ENCODE data around the gene GRAMD4.
A peak's percentile ranks its signal among the peaks of the same experiment; 100 is the strongest.

GRAMD4 gene

DNA sequence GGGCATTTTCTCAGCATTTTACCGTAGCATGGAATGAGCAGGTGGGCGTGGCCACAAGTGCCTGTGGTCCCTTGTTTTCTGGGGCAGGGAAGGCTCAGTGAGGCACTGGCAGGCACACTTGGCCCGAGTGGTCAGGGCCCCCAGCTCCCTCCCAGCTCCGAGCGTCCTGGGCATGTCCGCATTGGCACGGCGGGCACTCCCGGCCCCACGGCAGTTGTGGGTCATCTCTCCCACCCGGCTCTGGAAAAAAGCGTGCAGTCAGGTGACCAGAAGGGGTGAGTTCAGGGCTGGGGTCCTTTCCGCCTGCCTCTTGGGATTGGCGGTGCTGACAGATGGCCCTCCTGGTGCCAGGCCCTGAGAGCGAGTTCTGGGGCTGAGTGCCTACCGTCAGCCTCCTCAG, 55.8 kb downstream of the GRAMD4 start:
- H3K27ac ChIP-seq, result peak overlapping the region in 2 of 21 experiments; percentile 14 to 49
- H3K4me3 ChIP-seq, result no peak overlapping the region

- no peak overlapping the region for H3K4me3 ChIP-seq
Measured at GRCh38 chr22:46676479-46676878, 56.3 kb downstream of the GRAMD4 start.

GRCh38 chr22:46676881-46677280, 56.7 kb downstream of the GRAMD4 start:
- Histone ChIP-seq H3K27ac (peak overlapping the region in 1 of 21 experiments; percentile 49), H3K4me3 (no peak overlapping the region)

More at GRCh38 chr22:46676479-46676878, 56.3 kb downstream of the GRAMD4 start:
- peak overlapping the region in 1 of 21 experiments; percentile 49 for H3K27ac ChIP-seq

GRCh38 chr22:46677323-46678002, 57.3 kb downstream of the GRAMD4 start:
- Histone ChIP-seq H3K27ac (peak overlapping the region in 3 of 21 experiments; percentile 6 to 73 (median 19)), H3K4me3 (no peak overlapping the region)

DNA sequence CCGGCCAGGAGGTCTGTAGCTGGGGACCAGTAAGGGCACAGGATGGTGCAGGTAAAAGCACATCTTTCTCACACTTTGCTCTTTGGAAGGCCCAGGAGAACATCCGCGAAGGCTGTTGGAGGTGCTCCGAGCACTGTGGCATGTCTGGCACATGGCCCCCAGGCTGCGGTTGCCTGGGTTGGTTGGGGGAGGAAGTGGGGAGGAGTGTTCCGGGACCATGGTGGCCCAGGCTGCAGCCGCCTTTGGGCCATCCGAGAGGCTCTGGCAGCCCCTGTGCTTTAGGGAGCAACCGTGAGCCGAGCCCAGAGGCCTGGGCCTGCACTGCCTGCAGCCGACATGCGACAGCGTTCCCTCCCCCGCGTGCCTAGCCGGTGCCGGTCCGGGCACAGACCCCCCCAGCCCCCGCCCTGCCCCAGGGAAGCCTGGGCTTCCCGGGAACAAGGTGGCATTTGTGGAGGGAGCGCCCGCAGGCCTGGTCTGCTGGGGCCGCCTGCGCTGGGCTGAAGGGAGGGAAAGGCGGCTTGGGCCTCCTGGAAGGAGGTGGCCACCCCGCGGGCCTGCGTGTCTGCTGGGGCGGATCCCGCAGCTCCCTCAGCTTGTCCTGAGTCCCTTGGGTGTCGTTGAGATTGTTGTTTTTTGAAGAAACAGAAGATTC, 57.9 kb downstream of the GRAMD4 start:
- Histone ChIP-seq H3K27ac (peak overlapping the region in 4 of 21 experiments; percentile 6 to 73 (median 30)), H3K4me3 (no peak overlapping the region)

GRCh38 chr22:46678785-46679700, 58.9 kb downstream of the GRAMD4 start:
- H3K4me3 ChIP-seq, result no peak overlapping the region
- peak overlapping the region in 12 of 21 experiments; percentile 3 to 73 (median 42) for H3K27ac ChIP-seq

GRCh38 chr22:46679706-46680269, 59.6 kb downstream of the GRAMD4 start:
- no peak overlapping the region for H3K4me3 ChIP-seq
- peak overlapping the region in 16 of 21 experiments; percentile 3 to 78 (median 50) for H3K27ac ChIP-seq

GRCh38 chr22:46681010-46681409, 60.8 kb downstream of the GRAMD4 start:
- Histone ChIP-seq H3K27ac (no peak overlapping the region), H3K4me3 (no peak overlapping the region)

DNA sequence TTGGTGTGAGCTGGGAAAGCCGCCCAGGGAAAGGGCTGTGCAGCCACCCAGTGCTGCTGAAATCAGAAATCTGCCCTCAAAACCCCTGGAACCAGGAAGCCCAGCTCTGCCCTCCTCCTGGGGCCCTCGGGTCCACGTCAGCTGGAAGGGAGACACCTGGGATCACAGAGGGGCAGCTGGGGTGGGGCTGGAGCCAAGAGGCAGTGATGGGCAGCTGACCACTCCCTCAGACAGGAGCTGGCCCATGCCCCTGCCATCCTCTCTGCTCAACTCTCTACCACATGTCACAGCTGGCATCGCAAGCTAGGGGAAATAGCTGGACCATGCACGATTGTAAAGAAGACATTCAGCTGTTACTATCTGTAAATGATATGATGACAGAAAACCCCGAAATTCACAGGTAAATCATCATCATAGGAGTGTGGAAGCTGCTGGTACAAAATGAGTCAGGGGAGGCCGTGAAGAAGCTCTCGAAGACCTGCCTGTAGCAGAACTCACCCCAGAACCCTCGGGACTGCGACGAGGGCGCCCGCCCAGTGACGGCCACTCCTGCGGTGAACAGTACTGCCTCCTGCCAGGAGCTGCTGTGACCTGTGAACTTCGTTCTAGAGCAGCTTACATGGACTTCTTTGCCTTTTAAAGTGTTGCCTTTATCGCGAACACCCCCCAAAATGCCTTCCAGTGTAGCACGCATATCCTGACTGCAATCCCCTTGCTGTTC, 62.0 kb downstream of the GRAMD4 start:
- no peak overlapping the region for H3K27ac ChIP-seq
- H3K4me3 ChIP-seq, result no peak overlapping the region

DNA sequence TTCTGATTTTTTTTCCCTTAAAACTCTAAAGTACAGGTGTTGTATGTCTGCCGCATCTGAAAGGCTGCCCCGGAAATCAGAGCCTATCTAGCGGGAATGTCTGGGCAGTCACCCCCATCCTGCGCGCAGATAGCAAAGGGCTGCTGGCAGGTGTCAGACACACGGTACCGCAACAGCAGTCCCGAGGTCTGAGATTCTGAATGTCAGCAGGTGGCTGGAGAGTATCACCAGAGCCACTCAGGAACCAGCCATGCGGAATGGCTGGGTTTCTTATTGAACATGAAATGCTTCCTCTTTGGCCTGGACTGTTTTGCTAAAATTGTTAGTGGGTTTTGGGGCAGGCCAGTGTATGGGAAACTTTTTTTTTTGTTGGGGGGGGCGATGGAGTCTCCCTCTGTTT, 64.5 kb downstream of the GRAMD4 start:
- Histone ChIP-seq H3K4me3 (no peak overlapping the region), H3K27ac (peak overlapping the region in 3 of 21 experiments; percentile 15 to 59 (median 27))

DNA sequence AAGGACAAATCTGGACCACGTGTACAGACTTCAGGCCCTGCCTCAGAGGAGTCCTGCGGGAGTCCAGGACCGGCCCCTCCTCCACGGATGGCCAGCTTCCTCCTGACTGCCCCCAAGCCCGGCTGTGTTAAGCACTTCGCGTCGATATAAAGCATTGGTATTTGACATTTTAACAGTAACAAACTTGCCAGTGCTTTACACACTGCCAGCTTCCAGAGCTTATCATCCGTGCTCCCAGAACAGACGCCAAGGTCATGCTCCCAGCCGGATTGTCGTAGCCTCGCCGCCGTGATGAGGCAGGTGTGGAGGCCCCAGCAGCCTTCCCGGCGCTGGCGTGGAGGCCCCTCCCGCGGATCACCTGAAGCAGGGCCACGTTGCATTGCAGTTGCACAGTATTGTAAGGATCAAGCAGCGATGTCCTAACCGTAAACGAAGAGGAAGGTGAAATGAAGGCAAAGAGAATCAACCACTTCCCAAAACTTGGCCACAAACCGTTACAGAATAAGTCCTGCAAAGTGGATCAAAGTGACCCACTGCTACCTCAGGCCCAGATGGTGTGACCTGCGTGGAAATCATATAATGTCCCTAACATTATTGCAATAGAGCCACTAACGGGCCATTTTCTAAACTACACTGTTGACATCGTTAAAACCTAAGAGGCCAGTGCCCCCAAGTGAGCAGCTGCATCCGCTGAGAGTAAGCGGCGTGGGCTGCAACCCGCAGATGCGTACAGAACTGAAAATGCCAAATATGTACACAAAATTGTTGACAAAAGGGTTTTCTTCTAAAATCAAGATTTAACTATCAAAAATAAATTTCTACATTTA, 66.2 kb downstream of the GRAMD4 start:
- H3K27ac ChIP-seq, result peak overlapping the region in 5 of 21 experiments; percentile 4 to 59 (median 41)
- no peak overlapping the region for H3K4me3 ChIP-seq

DNA sequence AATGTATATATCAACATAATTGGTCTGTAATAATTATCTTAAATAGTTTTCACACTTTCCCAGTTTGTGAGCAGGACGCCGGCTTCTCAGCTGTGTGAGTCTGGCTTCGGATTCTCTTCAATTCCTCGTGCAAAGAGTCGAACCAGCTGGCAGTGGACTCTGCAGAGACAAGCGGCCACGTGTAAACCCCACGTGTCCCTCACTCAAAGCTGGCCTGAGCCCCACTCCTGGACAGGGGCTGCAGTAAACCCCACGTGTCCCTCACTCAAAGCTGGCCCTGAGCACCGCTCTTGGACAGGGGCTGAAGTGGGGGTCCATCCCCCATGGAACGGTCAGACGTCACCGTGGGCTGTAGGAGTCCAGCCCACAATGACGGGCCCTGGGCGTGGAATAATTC, 66.9 kb downstream of the GRAMD4 start:
- H3K27ac ChIP-seq, result no peak overlapping the region

DNA sequence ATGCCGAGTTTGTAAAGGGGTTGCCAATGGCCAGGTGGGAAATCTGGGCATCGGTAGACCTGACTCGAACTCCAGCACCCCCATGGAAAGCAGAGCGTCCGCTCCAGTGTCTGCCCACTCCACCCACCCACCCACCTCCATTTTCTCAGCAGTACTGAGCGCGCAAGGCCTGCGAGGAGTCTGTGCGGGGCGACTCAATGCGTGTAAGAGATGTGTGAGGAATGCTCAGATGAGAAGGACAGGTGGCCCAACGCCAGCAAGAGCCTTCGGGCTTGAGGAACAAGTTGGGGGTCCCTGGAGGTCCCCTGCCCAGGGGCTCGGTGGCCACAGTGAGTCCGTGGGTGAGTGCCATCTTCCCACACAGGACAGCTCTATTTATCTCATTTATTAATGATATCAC, 67.3 kb downstream of the GRAMD4 start:
- H3K27ac ChIP-seq, result no peak overlapping the region
- no peak overlapping the region for H3K4me3 ChIP-seq

More for the DNA sequence above, 66.9 kb downstream of the GRAMD4 start:
- H3K4me3 ChIP-seq, result no peak overlapping the region

DNA sequence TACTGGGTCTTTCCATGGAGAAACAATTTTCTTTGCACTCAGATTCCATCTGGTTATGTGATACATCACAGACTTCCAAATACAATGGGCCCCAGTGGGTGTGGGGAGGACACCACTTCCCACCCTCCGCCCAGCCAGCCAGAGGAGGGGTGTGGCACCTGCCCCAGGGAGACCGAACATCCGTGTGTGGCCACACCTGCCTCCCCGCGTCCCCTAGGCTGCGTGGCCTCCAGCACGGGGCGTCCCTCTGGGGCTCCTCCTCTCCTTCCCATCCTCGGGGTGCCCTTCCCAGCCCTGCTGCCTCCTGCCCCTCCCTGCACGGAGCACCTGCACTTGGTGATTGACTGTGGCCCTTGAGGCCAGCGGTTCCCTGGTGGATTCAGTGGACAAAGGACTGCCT, 68.8 kb downstream of the GRAMD4 start:
- H3K27ac ChIP-seq, result peak overlapping the region in 1 of 21 experiments; percentile 5
- no peak overlapping the region for H3K4me3 ChIP-seq

- Histone ChIP-seq H3K27ac (no peak overlapping the region), H3K4me3 (no peak overlapping the region)
Measured at GRCh38 chr22:46690146-46690545, 70.0 kb downstream of the GRAMD4 start.

DNA sequence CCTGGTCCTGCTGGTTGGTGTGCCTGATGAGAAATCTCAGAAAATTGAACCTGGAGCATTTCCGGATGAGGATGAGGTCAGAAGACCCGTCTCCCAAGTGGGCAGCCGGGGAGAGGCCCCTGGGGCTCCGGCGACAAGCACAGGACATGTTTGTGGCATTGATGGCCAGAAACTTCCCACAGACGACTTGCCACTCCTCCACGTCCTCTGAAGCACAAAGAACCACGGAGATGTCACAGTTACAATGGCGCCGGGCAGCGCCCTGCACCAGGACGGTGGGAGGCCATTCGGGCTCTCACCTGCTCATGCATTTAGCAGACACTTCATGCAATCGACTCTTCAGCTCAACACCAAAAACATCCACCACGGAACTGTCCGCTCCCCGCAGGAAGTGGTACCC, 71.4 kb downstream of the GRAMD4 start:
- Histone ChIP-seq H3K27ac (no peak overlapping the region), H3K4me3 (no peak overlapping the region)

- Histone ChIP-seq H3K4me3 (no peak overlapping the region), H3K27ac (peak overlapping the region in 2 of 21 experiments; percentile 49 to 58)
Measured at GRCh38 chr22:46693634-46694415, 73.6 kb downstream of the GRAMD4 start.
